HUES64 (cell line): ENCODE data around the gene SDC1.

Experiments
- H3K27ac ChIP-seq: 2 replicates; pipeline ENCODE4 v1.7.0; 2013; ENCODE audit warnings: low read depth, low read length, inconsistent platforms
- H3K27me3 ChIP-seq: 2 replicates; pipeline ENCODE4 v1.6.1; 2013; ENCODE audit warnings: mild to moderate bottlenecking, low read length; ENCODE audit not compliant: insufficient read depth
- H3K36me3 ChIP-seq: 2 replicates; pipeline ENCODE4 v1.6.1; 2013; ENCODE audit warnings: mild to moderate bottlenecking, low read length; ENCODE audit not compliant: insufficient read depth
- H3K4me1 ChIP-seq: 2 replicates; pipeline ENCODE4 v1.6.1; 2013; ENCODE audit warnings: mild to moderate bottlenecking, low read length, moderate library complexity; ENCODE audit not compliant: insufficient read depth
- H3K4me3 ChIP-seq: 2 replicates; pipeline ENCODE4 v1.5.1; 2013; ENCODE audit warnings: mild to moderate bottlenecking, low read length, moderate library complexity
- H3K9ac ChIP-seq: 2 replicates; pipeline ENCODE4 v1.6.1; 2013; ENCODE audit warnings: mild to moderate bottlenecking, low read depth, low read length
- H3K9me3 ChIP-seq: 2 replicates; pipeline ENCODE4 v1.6.1; 2013; ENCODE audit warnings: low read depth, low read length; ENCODE audit not compliant: insufficient read depth
- WGBS: fragments of 150-250, 120-280 bp; methylation state at CpG from one replicate; pipeline ENCODE4 v1.1.7; 2013; ENCODE audit warnings: missing lambda C conversion rate; 5-methylcytosine and 5-hydroxymethylcytosine counted together

Gene SDC1

DNA sequence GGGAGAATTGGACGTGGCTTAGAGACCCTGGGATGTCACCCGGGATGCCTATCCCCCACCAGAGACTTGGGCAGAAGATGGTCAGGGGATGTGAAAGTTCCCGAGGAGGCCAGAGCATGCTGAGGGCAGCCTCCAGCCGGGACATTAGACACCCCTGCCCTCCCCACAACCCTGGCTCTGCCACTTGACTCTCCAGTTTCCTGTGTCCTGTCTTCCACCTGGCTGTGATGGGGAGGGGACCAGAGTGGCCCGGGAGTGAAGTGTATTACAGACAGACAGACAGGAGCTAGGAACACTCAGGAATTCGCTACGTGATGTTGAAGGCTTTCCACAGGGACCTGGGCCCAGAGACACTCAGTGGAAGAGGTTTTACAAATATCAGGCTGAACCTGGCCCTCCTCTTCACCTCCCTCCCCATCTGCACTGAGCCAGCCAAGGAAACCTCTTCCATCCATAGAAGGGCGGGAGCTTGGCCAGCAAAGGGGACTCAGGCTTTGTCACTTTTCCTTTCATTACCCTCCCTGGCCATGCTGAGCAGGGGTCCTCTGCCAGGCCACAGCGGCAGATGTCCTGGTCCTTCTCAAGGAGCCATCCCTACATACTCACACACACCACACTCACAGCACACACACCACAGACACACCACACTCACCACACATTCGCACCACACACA lies 60.7 kb downstream of the SDC1 start:
- Histone ChIP-seq H3K9ac (no peak overlapping the region), H3K27me3 (no peaks in the 10 kb centered on the region), H3K4me1 (peaks cover 8% of the 10 kb centered on the region), H3K4me3 (no peak overlapping the region), H3K36me3 (no peaks in the 10 kb centered on the region), H3K27ac (no peak overlapping the region), H3K9me3 (no peaks in the 10 kb centered on the region)
- 64% methylated on average over 10 of the region's 10 CpGs for WGBS

GRCh38 chr2:20159411-20160070 lies 65.4 kb downstream of the SDC1 start:
- no peaks in the 10 kb centered on the region for H3K9me3 ChIP-seq
- no peaks in the 10 kb centered on the region for H3K36me3 ChIP-seq
- H3K4me3 ChIP-seq, result no peak overlapping the region
- H3K27me3 ChIP-seq, result no peaks in the 10 kb centered on the region
- WGBS, result 92% methylated on average over 2 of the region's 2 CpGs
- no peaks in the 10 kb centered on the region for H3K4me1 ChIP-seq
- H3K27ac ChIP-seq, result no peak overlapping the region
- no peak overlapping the region for H3K9ac ChIP-seq

DNA sequence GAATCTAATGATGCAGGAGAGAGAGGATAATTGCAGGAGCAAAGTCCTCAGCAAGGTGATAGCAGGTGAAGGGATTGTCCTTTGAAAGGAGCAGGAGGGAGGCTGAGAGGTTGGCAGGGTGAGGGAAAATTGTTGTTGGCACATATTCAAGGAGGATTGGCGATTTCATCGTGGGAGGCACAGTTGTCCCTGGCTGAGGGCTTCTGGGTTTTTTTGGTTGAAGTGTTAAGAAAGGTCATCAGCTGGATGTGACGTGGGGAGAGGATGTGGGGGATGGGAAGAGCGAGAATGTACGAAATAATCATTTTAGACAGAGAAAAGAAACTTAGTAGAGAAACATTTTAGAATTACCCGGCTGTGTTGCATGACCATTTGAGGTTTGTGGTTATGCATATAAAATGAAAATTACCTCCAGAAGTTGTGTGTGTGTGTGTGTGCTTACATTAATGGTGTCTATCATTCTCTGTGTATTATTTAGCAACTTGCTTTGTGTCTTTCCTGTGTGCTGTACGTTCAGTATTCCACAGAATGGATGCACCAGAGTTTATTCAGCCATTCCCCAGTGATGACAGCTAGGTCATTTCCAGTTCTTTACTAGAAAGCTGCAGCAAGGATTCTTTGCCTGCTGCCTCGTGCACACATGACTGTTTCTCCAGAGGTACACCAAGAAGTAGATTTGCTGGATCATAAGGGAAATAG lies 67.6 kb downstream of the SDC1 start:
- Histone ChIP-seq H3K4me3 (no peak overlapping the region), H3K9me3 (no peaks in the 10 kb centered on the region), H3K27me3 (no peaks in the 10 kb centered on the region), H3K27ac (no peak overlapping the region), H3K4me1 (no peaks in the 10 kb centered on the region), H3K36me3 (no peaks in the 10 kb centered on the region), H3K9ac (no peak overlapping the region)
- WGBS, result 83% methylated on average over 8 of the region's 8 CpGs

DNA sequence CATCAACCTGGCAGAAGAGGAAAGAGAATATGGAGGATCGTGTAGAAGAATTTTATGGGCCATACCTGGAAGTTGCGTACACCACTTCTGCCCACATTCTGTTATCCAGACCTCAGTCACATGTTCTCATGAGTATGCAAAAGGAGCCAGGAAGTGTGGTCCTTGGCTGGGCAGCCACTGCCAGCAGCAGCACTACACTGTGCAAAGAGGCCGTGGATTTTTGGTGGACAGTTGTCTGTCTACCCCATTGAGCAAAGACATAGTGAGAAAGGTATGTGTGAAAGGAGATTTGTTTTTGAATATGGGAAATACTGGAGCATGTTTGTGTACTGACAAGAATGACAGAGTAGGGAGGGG lies 68.1 kb downstream of the SDC1 start:
- Histone ChIP-seq H3K27ac (no peak overlapping the region), H3K4me3 (no peak overlapping the region)
- WGBS, result 94% methylated on average over 3 of the region's 3 CpGs

DNA sequence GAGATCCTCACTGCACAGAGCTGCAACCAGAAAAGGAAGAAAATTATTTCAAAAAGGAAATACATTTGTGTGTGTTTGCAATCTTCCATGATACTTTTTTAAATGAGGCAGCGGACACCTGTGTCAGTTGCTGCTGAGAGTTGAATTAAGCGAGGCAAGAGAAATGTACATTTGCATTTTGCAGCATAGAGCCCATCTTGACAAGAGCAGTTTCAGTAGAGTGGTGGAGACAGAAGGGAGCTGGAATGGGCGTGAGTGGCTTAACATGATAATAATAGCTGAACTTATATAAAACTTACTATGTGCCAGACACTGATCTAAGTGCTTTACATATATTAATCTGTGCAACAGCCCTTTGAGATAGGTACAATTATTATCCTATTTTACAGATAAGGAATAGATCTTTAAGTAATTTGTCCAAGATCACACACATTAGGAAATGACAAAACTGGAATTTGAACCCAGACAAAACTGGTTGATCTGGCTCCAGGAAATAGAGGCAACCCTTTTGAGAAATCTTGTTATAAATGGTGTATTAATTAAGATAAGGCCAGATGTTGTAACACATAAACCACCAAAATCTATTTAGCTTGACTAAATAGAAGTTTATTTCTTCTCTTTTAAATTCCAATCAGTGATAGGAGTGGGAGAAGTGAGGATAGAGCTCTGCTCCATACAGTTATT lies 68.7 kb downstream of the SDC1 start:
- Histone ChIP-seq H3K9ac (no peak overlapping the region), H3K27me3 (no peaks in the 10 kb centered on the region), H3K4me3 (no peak overlapping the region), H3K4me1 (peaks cover under 1% of the 10 kb centered on the region; the same call in 1 of the 2 replicates), H3K9me3 (no peaks in the 10 kb centered on the region), H3K27ac (no peak overlapping the region), H3K36me3 (no peaks in the 10 kb centered on the region)
- 95% methylated on average over 2 of the region's 3 CpGs for WGBS

More for the DNA sequence above, 68.1 kb downstream of the SDC1 start:
- Histone ChIP-seq H3K4me1 (no peaks in the 10 kb centered on the region), H3K9ac (no peak overlapping the region), H3K9me3 (no peaks in the 10 kb centered on the region), H3K27me3 (no peaks in the 10 kb centered on the region), H3K36me3 (no peaks in the 10 kb centered on the region)

GRCh38 chr2:20153131-20153851 lies 71.6 kb downstream of the SDC1 start:
- Histone ChIP-seq H3K27me3 (no peaks in the 10 kb centered on the region), H3K4me1 (peaks cover 23% of the 10 kb centered on the region), H3K9ac (no peak overlapping the region), H3K4me3 (no peak overlapping the region), H3K27ac (no peak overlapping the region), H3K9me3 (no peaks in the 10 kb centered on the region), H3K36me3 (no peaks in the 10 kb centered on the region)
- WGBS, result 87% methylated on average over 5 of the region's 5 CpGs

DNA sequence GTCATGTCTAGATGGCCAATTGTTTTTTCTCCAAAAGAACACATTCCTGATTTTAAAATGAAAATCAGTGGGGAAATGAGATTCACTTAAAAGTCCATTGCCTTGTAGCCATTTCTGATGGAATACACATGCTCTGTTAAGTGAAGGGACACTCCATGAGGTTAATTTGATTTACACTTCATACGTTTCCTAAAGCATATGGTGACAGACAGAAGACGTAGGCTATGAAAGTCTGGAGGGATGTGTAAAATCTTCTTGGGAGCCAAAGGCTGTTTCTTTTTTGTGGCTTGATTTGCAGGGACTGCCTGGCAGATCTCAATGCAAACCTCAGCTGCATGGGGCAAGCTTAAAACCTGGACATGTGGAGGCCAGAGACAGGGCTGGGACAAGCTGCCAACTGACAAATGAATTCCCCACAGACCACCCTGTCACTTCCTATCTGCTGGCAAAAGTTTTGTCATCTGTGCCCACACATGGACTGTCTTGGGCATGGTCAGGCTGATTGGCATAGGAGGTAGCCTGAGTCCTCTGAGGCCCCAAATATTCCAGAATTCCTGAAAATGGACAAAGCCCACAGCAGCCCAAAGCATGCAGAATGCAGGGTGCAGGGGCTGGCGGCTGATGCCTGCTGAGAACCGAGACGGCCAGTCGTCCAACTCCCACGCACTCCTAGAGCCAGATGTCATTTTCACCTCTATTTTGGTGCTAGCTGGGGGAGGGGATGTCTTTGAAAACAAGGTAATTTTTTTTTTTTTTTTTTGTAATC lies 73.9 kb downstream of the SDC1 start:
- 70% methylated on average over 6 of the region's 7 CpGs for WGBS
- Histone ChIP-seq H3K36me3 (no peaks in the 10 kb centered on the region), H3K27me3 (no peaks in the 10 kb centered on the region), H3K4me3 (no peak overlapping the region), H3K4me1 (peaks cover 26% of the 10 kb centered on the region), H3K27ac (no peak overlapping the region), H3K9me3 (no peaks in the 10 kb centered on the region), H3K9ac (no peak overlapping the region)
